Lower lobe of right lung (tissue), 2 donors: ENCODE results near the gene GMDS. TPM values are rescaled to one million over a fixed set of nuclear protein-coding genes. Genes with fewer than 3 reads are reported as not detected.

Experiments used
- ATAC-seq, 2 donors: fragments of 200-7000 bp; cut with Tn5 transposase; one replicate each; pipeline ENCODE4 v1.9.1; 2020 to 2022; ENCODE audit warnings: mild to moderate bottlenecking in 2 of 2, moderate library complexity in 2 of 2
- DNase-seq: peaks from one replicate; pipeline ENCODE4 v3.0.0-alpha.2; 2020
- H3K27ac ChIP-seq: fragments of 200-600 bp; one replicate; pipeline ENCODE4 v1.8.0; 2022
- H3K27me3 ChIP-seq: fragments of 200-600 bp; one replicate; pipeline ENCODE4 v1.8.0; 2022; ENCODE audit warnings: low read depth
- H3K36me3 ChIP-seq: fragments of 200-600 bp; one replicate; pipeline ENCODE4 v1.8.0; 2022; ENCODE audit warnings: mild to moderate bottlenecking
- H3K4me1 ChIP-seq: fragments of 200-600 bp; one replicate; pipeline ENCODE4 v1.8.0; 2022
- H3K4me3 ChIP-seq: fragments of 200-600 bp; one replicate; pipeline ENCODE4 v1.8.0; 2022; ENCODE audit warnings: mild to moderate bottlenecking
- H3K9me3 ChIP-seq: fragments of 200-600 bp; one replicate; pipeline ENCODE4 v1.8.0; 2022
- CTCF ChIP-seq: fragments of 200-600 bp; IDR thresholded peaks from one replicate; pipeline ENCODE4 v1.8.0; 2022; ENCODE audit warnings: antibody characterized with exemption, mild to moderate bottlenecking
- intact Hi-C: fragments of 100-400 bp; cut with DNase I; formaldehyde crosslinking; loops from one replicate; pipeline ENCODE4 v1.11.0; 2022
- total RNA-seq: library from RNA; stranded (reverse); fragmentation: NEBNext Ultra II Directional; extraction: Animal tissue kit (Norgen Biotek cat#: 25700); gene quantifications from one replicate; pipeline ENCODE4 v1.2.1, GENCODE V29; 2021
- donor health status: DM: no; HTN: yes; CAD: no; lungs with severe emphysema.

Gene GMDS
- total RNA-seq, 1 donor from 2014 or later: 12.7 TPM

- no peaks in the 10 kb centered on the region for H3K36me3 ChIP-seq
- ATAC-seq: peak; percentile 89 to 90
- H3K27me3 ChIP-seq: peaks cover 87% of the 10 kb centered on the region
- H3K4me1 ChIP-seq: peaks cover 51% of the 10 kb centered on the region
- peak within 1 kb of the TSS; percentile 71 for H3K27ac ChIP-seq
- intact Hi-C loops: loop anchor here (10.0 kb wide), 1 partner anchor 585 kb away; no protein-coding TSS in a partner anchor
- no peak for TF ChIP-seq CTCF
- H3K9me3 ChIP-seq: no peaks in the 10 kb centered on the region
- peak; percentile 85 for DNase-seq
- peak within 1 kb of the TSS; percentile 70 for H3K4me3 ChIP-seq
Observed at GRCh38 chr6:1609648-1610496, 635.5 kb downstream of the GMDS start, which contains the start of gene FOXC1. FOXC1 (plus strand) TSS chr6:1609915; CDS start chr6:1610446, 531 bp downstream.

GRCh38 chr6:1609041-1609647, 636.3 kb downstream of the GMDS start:
- peak overlapping the region; percentile 70 for H3K4me3 ChIP-seq
- ATAC-seq (no peak), DNase-seq (no peak)
- H3K27ac ChIP-seq: no peak overlapping the region
- H3K36me3 ChIP-seq: no peaks in the 10 kb centered on the region
- TF ChIP-seq CTCF: no peak
- intact Hi-C loops: loop anchor here (10.0 kb wide), 1 partner anchor 586 kb away; no protein-coding TSS in a partner anchor
- peaks cover 54% of the 10 kb centered on the region for H3K4me1 ChIP-seq
- H3K9me3 ChIP-seq: no peaks in the 10 kb centered on the region
- H3K27me3 ChIP-seq: peaks cover 87% of the 10 kb centered on the region

DNA sequence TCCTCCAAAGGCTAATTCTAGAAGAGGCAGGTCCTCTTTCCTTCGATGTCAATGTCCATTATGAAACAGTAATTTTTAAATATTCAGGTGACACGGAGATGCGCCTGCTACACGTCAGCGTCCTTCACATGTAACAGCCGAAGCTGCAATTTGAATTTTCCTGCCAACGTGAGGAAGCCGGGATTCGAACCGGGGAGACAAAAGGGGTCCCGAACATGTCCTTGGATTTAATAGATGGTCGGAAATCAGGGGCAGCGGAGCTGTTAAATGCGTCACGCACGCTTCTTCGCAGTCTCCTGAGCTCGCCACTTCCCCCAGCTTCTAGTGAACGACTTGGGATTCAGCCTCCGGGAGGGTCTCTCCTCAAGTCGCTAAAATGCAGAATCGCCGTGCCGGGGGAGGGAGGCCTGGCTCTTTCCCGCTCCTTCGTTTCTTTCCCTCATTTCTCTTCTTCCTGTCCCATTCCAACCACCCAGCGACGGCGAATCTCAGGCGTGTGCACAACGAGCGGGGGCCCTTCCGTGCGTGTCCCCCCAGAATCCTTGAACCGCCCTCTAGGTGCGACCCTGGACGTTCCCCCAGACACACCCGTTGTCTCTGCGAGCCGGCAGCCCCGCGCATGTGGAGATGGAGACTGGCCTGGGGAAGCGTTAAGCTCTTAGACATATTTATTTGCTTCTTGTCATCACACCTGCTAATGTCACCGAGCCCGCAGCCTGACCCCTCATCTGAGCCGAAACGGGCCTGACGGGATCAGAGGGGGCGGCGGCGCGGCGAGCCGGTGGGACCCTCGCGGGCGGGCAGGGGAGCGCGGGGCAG, 637.0 kb downstream of the GMDS start:
- Histone ChIP-seq H3K4me3 (no peak overlapping the region), H3K36me3 (no peaks in the 10 kb centered on the region), H3K9me3 (no peaks in the 10 kb centered on the region), H3K27me3 (peaks cover 87% of the 10 kb centered on the region), H3K27ac (no peak overlapping the region), H3K4me1 (peaks cover 53% of the 10 kb centered on the region)
- ATAC-seq (no peak), DNase-seq (no peak)
- TF ChIP-seq CTCF: no peak
- intact Hi-C loops: loop anchor here (10.0 kb wide), 1 partner anchor 586 kb away; no protein-coding TSS in a partner anchor

GRCh38 chr6:1607516-1608221, 637.7 kb downstream of the GMDS start:
- H3K9me3 ChIP-seq: no peaks in the 10 kb centered on the region
- TF ChIP-seq CTCF: no peak
- H3K36me3 ChIP-seq: no peaks in the 10 kb centered on the region
- no peak overlapping the region for H3K4me3 ChIP-seq
- H3K27ac ChIP-seq: no peak overlapping the region
- H3K4me1 ChIP-seq: peaks cover 53% of the 10 kb centered on the region
- intact Hi-C loops: loop anchor here (10.0 kb wide), 1 partner anchor 587 kb away; no protein-coding TSS in a partner anchor
- DNase-seq (no peak), ATAC-seq (no peak)
- peaks cover 87% of the 10 kb centered on the region for H3K27me3 ChIP-seq
